GF-D8 (cell line): ENCODE data around the gene BTNL3.
"Not testable (repeated sequence)": the region's sequence is repeated elsewhere in the genome, so short reads cannot be mapped to it uniquely, and the experiment has no call there.

ENCODE experiments used
- DNase-seq: peaks from one replicate; lab custom pipeline; 2025; lab: John Stamatoyannopoulos, UW

The BTNL3 gene

DNA sequence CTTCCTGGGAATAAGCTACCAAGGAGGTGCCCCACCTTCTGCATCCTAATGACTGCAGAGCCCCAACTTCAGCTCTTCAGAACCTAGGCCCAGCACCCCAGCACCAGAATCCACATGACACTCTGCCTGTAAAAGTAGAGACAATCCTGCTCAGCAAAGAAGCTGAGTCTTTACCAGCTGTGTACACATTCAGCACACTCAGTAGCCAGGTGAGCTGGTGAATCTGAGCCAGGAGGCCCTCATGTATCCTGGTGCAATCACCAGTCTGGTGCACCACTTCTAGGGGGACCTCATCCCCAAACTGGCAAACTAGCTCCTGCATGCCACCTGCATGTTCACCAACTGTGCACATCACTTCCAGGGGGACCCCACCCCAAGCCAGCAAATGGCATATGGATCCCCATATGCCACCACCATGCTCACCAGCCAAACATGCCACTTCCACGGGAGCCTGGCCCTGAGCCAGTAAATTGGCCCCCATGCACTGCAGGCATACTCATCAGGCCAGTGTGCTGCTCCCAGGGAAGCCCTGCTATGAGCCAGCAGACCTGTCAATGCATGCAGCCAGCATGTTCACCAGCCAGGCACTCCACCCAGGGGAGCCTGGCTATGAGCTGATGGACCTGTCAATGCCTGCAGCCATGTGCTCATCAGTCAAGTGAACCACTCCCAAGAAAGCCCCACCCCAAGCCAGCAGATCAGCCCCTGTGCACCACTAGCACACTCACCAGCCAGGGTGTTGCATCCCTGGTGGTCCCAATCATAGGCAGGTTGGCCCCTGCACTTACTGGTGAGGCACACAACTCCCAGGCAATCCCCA lies 35.8 kb downstream of the BTNL3 start:
- DNase-seq = no peak

DNA sequence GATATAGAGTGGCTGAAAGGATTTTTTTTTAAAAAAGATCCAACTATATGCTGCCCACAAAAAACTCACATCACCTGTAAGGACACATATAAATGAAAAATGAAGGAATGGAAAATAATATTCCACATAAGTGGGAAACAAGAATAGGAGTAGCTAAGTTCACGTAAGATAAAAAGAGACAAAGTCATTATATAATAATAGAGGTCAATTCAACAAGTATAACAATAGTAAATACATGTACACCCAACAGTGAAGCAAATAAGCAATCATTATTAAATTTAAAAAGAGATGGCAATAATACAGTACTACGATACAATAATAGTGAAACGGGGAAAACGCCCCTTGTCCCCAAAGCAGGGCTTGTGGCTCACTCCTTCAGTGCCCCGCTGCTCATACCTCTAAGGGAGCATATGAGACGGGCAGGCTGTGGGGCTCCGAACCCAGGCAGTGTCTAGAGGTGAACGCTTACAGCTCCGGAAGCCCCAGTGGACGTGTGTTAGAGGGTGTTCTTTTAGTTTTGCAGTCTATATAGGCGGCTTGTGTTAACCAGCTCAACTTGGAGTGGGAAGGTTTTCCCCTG lies 38.9 kb downstream of the BTNL3 start:
- DNase-seq = no peak

GRCh38 chr5:181028032-181028819 lies 39.6 kb downstream of the BTNL3 start:
- no peak for DNase-seq

GRCh38 chr5:181031716-181032115 lies 43.1 kb downstream of the BTNL3 start:
- DNase-seq = no peak

DNA sequence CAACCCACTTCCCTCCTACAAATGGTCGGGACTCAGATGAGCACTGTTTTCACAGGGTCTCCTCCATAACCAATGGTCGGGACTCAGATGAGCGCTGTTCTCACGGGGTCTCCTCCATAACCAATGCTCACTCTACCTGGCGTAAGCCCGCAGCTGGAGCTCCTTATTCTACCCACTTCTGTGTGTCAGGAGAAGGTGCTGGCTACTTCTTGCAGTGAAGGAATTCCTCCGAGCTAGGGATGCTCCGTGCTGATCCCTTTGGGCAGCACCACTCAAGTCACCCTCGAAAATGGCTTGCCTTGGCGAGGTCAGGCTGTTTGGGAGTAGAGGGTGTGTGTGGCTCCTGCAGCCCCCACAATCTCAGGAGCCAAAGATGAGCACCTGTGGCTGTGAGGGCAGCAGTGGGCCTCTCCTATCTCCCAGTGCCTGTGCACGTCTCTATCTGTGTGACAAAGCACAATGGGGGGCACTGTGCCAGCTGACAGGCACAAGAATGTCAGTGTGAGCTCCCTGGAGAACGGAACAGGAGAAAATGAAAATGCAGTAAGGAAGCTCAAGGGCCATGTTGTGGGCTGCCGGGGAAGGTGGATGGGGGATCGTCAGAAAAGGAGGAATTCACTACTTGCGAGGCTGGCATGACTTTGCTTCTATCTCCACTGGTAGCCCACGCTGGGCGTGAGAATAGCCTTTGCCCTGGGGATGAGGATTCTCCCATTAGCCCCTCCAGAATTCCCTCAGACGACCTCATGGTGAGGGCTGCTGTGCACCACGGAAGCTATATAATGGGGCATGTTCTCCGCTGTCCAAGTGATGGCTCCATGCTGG lies 47.6 kb downstream of the BTNL3 start:
- DNase-seq = no peak

DNA sequence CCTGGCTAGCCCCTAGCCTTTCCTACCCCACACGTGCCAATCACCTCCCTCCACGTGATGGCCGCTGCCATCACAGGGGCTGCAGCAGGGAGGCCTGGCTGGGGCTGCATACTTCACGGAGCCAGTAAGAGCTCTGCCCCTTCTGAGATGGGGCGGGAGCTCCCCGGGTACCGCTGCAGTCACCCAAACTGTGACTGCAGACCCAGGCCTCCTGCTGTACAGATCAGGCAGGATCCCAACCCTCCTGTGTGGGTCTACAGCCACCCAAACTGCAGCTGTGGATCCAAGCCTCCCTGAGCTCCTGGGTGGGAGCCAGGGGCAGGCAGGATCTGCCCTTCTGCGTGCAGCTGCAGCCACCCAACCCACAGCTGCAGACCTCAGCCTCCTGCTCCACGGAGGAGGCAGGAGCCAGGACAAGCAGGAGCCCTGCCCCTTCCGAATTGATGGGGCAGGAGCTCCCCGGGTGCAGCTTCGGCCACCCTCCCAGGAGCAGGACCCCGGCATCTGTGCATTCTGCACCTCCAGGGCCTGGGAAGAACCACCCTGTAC lies 48.2 kb downstream of the BTNL3 start:
- no peak for DNase-seq

GRCh38 chr5:181037365-181037861 lies 48.8 kb downstream of the BTNL3 start:
- DNase-seq = no peak

DNA sequence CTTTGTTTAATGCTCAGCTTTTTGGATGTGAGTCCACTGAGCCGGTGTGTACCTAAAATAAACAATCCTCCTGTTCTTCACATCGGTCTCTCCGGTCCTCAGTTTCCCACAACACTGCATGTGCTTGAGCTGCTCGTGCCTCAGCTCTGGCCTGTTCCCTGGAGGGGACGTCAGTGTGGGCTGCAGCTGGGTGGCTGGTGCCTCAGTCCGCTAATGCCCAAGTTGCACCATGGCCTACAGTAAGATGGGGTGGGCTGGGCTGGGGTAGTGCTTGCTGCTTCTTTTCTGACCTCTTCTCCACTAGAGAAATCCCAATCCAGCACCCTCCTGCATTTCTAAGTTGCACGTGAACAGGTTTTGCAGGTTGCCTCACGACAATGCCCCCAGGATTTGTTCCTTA lies 50.8 kb downstream of the BTNL3 start:
- no peak for DNase-seq

DNA sequence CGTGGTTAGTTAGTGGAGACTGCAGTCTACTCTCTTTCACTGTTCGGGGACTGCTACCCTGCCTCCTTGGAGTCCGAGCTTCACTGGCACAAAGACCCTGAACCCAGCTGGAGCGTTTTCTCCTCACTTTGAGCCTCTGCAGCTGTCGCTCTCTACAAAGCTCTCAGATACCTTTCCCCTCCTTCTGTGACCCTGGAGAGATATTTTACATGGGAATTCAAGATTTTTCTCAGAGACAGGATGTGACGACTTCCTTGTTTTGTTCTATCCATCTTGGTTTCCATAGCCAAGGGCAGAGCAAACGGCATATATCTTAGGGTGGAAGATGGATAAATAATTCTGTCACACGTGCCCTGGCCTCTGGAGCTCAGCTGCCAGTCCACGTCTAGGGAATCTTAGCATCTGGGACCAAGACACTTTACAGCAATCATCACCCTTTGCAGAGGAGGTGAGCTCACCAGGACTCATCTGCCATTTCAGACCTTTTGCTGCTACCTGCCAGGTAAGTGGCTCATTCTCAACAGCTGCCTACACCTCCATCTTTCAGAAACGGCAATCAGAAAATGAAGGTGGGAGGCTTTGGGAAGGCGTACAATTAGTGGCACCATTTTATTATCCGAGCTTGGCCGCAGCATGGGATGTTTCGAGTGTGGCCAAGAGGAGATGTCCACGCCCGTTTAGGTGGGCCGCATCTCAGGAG lies 51.4 kb downstream of the BTNL3 start, which contains the start of gene BTNL9:
Gene BTNL9, plus strand, starts transcription at position 336 of the 700 bp plus-strand sequence. CDS start 5,224 bp downstream, outside the sequence.
- no peak for DNase-seq

GRCh38 chr5:181040631-181040945 lies 51.9 kb downstream of the BTNL3 start:
- DNase-seq = no peak

- DNase-seq = no peak
Measured at GRCh38 chr5:181041043-181041442, 52.4 kb downstream of the BTNL3 start.

DNA sequence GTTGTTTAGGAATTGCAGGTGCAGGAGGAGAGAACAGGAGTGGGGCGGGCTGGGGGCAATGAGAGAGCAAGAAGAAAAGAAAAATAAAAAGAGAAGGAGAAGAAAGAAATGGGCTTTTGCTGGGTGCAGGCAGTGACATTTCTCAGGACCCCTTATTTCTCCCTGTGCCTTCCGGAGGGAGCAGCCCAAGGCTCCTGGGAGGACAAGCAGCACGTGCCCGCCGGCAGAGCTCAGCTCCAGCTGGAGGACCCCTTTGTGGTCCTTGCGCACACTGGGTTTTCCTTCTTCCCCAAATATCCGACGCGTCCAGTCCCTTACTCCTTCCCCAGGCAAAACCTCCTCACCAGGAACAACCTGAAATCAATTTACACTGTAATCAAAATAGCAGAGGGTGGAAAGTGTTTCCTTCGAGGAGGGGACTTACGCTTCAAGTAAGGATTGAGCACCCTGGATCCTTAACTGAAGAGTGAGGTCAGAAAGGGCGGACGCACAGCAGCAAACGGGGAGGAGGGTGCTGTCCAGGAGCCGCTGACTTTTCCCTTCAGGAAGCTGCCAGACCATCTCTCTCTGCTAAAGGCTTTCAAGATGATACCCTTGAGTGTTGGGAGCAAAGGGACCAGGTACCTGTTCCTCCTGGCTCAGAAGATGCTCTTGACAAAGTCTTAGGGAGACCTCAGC lies 53.5 kb downstream of the BTNL3 start:
- DNase-seq = no peak

DNA sequence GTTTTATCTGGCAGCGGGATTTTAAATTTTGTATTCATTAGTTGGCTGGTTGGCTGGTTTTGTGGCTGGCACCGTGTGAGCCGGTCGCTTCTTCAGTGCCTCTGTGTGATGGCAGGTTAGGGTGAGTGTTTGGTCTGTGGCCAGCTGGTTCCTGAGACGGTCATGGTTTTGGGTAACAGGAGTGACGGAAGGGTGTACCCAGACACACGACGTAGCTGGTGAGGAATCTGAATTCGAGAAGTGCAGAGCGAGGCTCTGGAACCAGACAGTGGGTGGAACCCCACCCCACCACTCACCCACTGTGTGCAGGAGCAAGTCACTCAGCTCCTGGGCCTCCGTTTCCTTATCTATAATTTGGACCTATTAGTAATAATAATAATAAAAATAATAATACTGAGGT lies 54.1 kb downstream of the BTNL3 start:
- no peak for DNase-seq

DNA sequence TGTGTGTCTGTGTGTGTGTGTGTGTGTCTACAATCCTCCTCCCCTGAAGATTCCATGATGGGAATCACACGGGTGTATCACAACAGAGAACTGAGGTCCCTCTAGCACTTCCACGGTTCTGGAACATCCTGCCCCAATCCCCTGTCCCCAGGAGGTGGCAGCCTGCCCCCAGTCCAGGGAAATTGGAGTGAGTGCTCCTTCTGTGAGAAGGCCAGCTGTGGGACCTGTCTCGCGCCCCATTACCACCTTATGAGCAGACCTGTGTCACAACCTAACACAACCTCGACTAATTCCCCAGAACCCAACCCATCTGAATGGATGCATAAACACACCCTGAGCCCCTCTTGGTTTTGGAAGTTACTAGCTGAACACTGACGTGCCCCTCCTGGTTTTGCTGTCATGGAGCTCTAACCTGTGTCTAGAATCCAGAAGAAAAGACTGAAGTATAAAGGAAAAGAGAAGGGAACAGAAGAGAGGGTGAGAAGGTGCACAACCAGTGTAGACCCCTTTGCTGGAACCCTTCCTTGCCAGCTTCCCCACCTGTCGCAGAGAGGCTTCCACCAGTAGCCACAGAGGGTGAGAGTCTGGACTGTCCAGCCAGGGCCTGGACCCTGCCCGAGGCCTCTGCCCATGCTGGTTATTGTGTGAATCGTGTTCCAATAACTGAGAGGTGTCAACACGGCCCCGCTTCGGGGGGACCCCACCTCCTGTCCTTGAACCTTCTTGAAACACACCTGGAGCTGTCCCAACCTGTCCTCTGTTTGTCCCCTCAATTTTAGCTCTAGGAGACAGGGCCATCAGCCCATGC lies 54.8 kb downstream of the BTNL3 start:
- no peak for DNase-seq

DNA sequence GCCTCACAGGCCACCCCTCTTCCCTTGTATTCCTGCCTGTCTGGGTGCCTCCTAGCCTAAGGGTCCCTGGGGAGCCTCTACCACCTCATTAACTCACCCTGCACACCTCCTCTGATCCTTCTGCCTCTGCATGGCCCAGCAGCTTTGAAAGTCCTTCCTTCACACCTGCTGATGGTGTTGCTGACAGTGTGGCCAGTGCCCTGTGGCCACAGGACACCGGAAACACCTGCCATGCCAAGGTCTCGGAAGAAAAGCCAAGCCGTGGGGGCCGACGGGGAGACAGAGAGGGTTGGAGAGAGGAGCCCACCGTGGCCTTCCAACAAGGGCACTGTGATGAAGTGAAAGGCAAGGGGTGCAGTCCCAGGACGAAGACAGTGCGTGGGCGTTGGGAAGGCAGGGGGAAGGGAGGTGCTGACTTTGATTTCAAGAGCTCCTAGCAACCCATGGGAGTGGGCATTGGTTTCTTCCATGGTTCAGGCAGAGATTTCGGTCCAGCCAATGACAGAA lies 55.5 kb downstream of the BTNL3 start:
- DNase-seq = no peak

- DNase-seq = no peak
Measured at GRCh38 chr5:181044662-181045305, 56.1 kb downstream of the BTNL3 start.

GRCh38 chr5:181045316-181045715 lies 56.7 kb downstream of the BTNL3 start:
- DNase-seq = no peak

DNA sequence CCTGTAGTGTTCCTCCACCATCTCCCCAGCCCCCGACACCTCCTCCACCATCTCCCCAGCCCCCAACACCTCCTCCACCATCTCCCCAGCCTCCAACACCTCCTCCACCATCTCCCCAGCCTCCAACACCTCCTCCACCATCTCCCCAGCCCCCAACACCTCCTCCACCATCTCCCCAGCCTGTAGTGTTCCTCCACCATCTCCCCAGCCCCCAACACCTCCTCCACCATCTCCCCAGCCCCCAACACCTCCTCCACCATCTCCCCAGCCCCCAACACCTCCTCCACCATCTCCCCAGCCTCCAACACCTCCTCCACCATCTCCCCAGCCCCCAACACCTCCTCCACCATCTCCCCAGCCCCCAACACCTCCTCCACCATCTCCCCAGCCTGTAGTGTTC lies 57.2 kb downstream of the BTNL3 start:
- not testable (repeated sequence) for DNase-seq

GRCh38 chr5:181047288-181047687 lies 58.6 kb downstream of the BTNL3 start:
- no peak for DNase-seq
